Inflammatory macrophage treated with lipopolysaccharide for 4 hours (primary cell): ENCODE data around the gene EPSTI1.
"Not testable (repeated sequence)": the region's sequence is repeated elsewhere in the genome, so short reads cannot be mapped to it uniquely, and the experiment has no call there.

Experiments
- DNase-seq: peaks from one replicate; pipeline ENCODE4 v3.0.0-alpha.2; 2020

The EPSTI1 gene

GRCh38 chr13:42891591-42891990, 100.5 kb downstream of the EPSTI1 start:
- no peak for DNase-seq

GRCh38 chr13:42885325-42885724, 106.7 kb downstream of the EPSTI1 start:
- no peak for DNase-seq

GRCh38 chr13:42883771-42884467, 108.1 kb downstream of the EPSTI1 start:
- no peak for DNase-seq

GRCh38 chr13:42883142-42883541, 108.9 kb downstream of the EPSTI1 start:
- DNase-seq = no peak

- no peak for DNase-seq
These were observed 111.9 kb downstream of the EPSTI1 start for GRCh38 chr13:42880056-42880605.

GRCh38 chr13:42878721-42879120, 113.3 kb downstream of the EPSTI1 start:
- no peak for DNase-seq

- DNase-seq = peak; percentile 73
These were observed 115.0 kb downstream of the EPSTI1 start for GRCh38 chr13:42876887-42877545.

GRCh38 chr13:42876270-42876714, 115.7 kb downstream of the EPSTI1 start:
- DNase-seq = peak; percentile 80

- DNase-seq = no peak
These were observed 116.4 kb downstream of the EPSTI1 start for GRCh38 chr13:42875475-42876269.

- DNase-seq = no peak
These were observed 117.8 kb downstream of the EPSTI1 start for GRCh38 chr13:42874221-42874620.

GRCh38 chr13:42873081-42873480, 119.0 kb downstream of the EPSTI1 start:
- DNase-seq = no peak

GRCh38 chr13:42867232-42867631, 124.8 kb downstream of the EPSTI1 start:
- no peak for DNase-seq

GRCh38 chr13:42865768-42866102, 126.3 kb downstream of the EPSTI1 start:
- DNase-seq = no peak

GRCh38 chr13:42864952-42865767, 126.9 kb downstream of the EPSTI1 start:
- DNase-seq = no peak

- DNase-seq = not testable (repeated sequence)
These were observed 129.7 kb downstream of the EPSTI1 start for GRCh38 chr13:42862370-42862769.

- DNase-seq = no peak
These were observed 131.6 kb downstream of the EPSTI1 start for GRCh38 chr13:42860485-42860884.

- DNase-seq = no peak
These were observed 132.3 kb downstream of the EPSTI1 start for GRCh38 chr13:42859760-42860159.

- no peak for DNase-seq
These were observed 136.6 kb downstream of the EPSTI1 start for GRCh38 chr13:42855410-42855809.

GRCh38 chr13:42852136-42852535, 139.9 kb downstream of the EPSTI1 start:
- DNase-seq = no peak

GRCh38 chr13:42849200-42849599, 142.8 kb downstream of the EPSTI1 start:
- DNase-seq = no peak

GRCh38 chr13:42847891-42848663, 144.0 kb downstream of the EPSTI1 start:
- DNase-seq = no peak
